Fibroblast of villous mesenchyme (primary cell): Measurements from ENCODE around the gene NCOA1. TPM values are rescaled to one million over a fixed set of nuclear protein-coding genes. Genes with fewer than 3 reads are reported as not detected.
"Not testable (repeated sequence)": the region's sequence is repeated elsewhere in the genome, so short reads cannot be mapped to it uniquely, and the experiment has no call there.

ENCODE experiments used
- DNase-seq: peaks from one replicate; pipeline ENCODE4 v3.0.0-alpha.2; 2010; ENCODE audit warnings: low read depth
- H3K4me3 ChIP-seq: 2 replicates; pipeline ENCODE4 v1.5.1; 2011; ENCODE audit warnings: low read depth, mild to moderate bottlenecking, low read length
- CTCF ChIP-seq: IDR thresholded peaks from 2 replicates; pipeline ENCODE4 v1.5.1; 2012; ENCODE audit warnings: low read depth, mild to moderate bottlenecking, low read length; ENCODE audit not compliant: insufficient read depth
- total RNA-seq: library from RNA; depleted of rRNA; stranded (reverse); fragments of >200 nt; gene quantifications from 2 replicates; pipeline ENCODE4 v1.2.3, GENCODE V29; 2012

Gene NCOA1
- total RNA-seq, 1 donor: 19.0 TPM

- no peak overlapping the region for H3K4me3 ChIP-seq
Observed at GRCh38 chr2:24571828-24572442, 80.9 kb downstream of the NCOA1 start.

GRCh38 chr2:24576146-24576545, 85.1 kb downstream of the NCOA1 start:
- no peak for DNase-seq
- no peak overlapping the region for H3K4me3 ChIP-seq
- TF ChIP-seq CTCF: no peak

More at GRCh38 chr2:24571828-24572442, 80.9 kb downstream of the NCOA1 start:
- DNase-seq: no peak
- no peak for TF ChIP-seq CTCF

- TF ChIP-seq CTCF: no peak
- DNase-seq: no peak
- H3K4me3 ChIP-seq: no peak overlapping the region
Observed at GRCh38 chr2:24576617-24577016, 85.6 kb downstream of the NCOA1 start.

GRCh38 chr2:24577481-24577880, 86.4 kb downstream of the NCOA1 start:
- no peak for DNase-seq
- H3K4me3 ChIP-seq: no peak overlapping the region
- TF ChIP-seq CTCF: no peak

GRCh38 chr2:24579053-24579803, 88.2 kb downstream of the NCOA1 start:
- no peak overlapping the region for H3K4me3 ChIP-seq
- DNase-seq: no peak
- TF ChIP-seq CTCF: no peak

GRCh38 chr2:24580561-24580960, 89.5 kb downstream of the NCOA1 start:
- no peak for DNase-seq
- TF ChIP-seq CTCF: no peak
- H3K4me3 ChIP-seq: no peak overlapping the region

GRCh38 chr2:24581971-24582370, 90.9 kb downstream of the NCOA1 start:
- not testable (repeated sequence) for DNase-seq, H3K4me3 ChIP-seq
